ENCODE measurements around the gene CKS1B.

GRCh38 chr1:155023627-155024026, 49.1 kb downstream of the CKS1B start:
- TF ChIP-seq CTCF (IDR thresholded peaks at IDR 0.05), result no peak
- TF ChIP-seq EZH2 (IDR thresholded peaks at IDR 0.05; ENCODE audit: borderline replicate concordance, insufficient read depth, low read depth, low read length, poor library complexity, severe bottlenecking), result no peak

All from B cell (primary cell).